Hepatocyte (in vitro differentiated cells): ENCODE measurements around the gene TNFSF12.

Experiments
- EZH2 ChIP-seq: fragments of 200-600 bp; sonication (generic); IDR thresholded peaks from 2 replicates; pipeline ENCODE4 v1.6.1; 2016; ENCODE audit warnings: antibody characterized with exemption, mild to moderate bottlenecking, borderline replicate concordance
- EZH2phosphoT487 ChIP-seq: fragments of 200-600 bp; sonication (generic); IDR thresholded peaks from one replicate; pipeline ENCODE4 v1.6.1; 2018; ENCODE audit warnings: antibody characterized with exemption, mild to moderate bottlenecking, low read depth, moderate library complexity; ENCODE audit not compliant: unreplicated experiment, severe bottlenecking
- TF ChIP-seq, protein P1 (sequence below): fragments of 200-600 bp; sonication (generic); IDR thresholded peaks from 2 replicates; pipeline ENCODE4 v1.5.1; 2016; ENCODE audit warnings: antibody characterized with exemption, mild to moderate bottlenecking; ENCODE audit not compliant: poor library complexity

DNA sequence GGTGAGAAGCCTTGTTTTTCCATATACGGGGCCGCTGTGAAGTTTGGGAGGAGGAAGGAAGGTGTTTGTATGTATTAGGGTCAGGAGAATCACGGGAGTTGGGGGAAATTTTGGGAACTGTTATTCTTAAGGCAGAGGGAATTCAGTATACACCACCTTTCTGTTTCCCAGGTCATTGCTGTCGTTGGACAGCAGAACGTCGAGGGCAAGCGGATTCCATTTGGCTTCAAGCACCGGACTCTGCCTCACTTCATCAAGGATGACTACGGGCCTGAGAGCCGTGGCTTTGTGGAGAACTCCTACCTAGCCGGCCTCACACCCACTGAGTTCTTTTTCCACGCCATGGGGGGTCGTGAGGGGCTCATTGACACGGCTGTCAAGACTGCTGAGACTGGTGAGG, 47.1 kb upstream of the TNFSF12 start:
- TF ChIP-seq, protein P1, sequence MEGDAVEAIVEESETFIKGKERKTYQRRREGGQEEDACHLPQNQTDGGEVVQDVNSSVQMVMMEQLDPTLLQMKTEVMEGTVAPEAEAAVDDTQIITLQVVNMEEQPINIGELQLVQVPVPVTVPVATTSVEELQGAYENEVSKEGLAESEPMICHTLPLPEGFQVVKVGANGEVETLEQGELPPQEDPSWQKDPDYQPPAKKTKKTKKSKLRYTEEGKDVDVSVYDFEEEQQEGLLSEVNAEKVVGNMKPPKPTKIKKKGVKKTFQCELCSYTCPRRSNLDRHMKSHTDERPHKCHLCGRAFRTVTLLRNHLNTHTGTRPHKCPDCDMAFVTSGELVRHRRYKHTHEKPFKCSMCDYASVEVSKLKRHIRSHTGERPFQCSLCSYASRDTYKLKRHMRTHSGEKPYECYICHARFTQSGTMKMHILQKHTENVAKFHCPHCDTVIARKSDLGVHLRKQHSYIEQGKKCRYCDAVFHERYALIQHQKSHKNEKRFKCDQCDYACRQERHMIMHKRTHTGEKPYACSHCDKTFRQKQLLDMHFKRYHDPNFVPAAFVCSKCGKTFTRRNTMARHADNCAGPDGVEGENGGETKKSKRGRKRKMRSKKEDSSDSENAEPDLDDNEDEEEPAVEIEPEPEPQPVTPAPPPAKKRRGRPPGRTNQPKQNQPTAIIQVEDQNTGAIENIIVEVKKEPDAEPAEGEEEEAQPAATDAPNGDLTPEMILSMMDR, result no peak
- TF ChIP-seq EZH2, result no peak
- TF ChIP-seq EZH2phosphoT487, result no peak
